ENCODE measurements around the gene GP2.

The GP2 gene

DNA sequence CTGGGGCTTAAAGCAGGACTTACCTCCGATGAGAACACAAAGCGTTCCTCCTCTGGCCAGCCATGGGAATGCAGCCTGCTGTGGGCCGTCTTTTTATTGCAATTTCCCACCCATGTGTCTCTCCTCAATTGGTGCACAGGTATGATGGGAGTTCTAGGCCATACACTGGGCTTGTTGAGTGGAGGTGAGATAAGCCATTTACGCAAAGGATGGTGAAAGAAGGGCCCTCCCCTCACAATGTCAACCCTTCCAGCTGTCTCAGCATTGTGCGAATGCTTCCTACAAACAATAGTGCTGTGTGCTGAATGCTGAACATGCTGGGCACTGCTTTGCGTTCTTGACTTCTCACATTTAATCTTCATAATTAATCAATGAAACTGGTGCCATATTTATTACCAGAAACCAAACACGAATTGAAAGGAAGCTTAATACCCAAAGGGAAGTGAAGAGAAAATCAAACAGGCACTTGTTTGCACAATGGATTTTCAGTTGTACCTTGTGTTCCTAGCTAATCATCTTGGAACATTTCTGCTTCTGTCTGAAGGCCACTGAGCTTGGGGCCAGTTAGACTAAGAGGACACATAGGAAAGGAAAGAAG, at the start of gene GP2:
TSS of gene GP2 (minus strand) at position 70 of the 598 bp plus-strand sequence. CDS start 1,082 bp downstream, outside the sequence.
- no peak for DNase-seq

DNA sequence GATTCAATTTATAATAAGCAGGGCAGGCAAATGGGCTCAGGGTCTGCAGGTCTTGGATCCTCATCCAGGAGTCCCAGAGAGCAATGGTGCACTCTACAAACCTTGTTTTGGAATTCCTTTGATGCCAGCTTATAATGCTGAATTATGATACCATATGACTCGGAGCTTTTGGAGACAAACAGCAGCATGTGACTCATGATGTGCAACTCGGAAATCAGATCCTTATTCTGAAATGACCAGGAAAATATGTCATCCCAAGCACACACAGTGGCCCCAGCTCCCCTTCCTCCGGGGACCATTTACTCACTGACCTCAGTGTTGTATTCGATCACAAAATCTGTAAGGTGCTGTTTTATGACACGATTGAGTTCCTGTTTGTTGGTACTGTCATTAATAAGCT, 45.4 kb upstream of the GP2 start:
- no peak for DNase-seq

- DNase-seq, result no peak
Measured at GRCh38 chr16:20369452-20370054, 42.2 kb upstream of the GP2 start.

- no peak for DNase-seq
Measured at GRCh38 chr16:20364051-20364450, 36.7 kb upstream of the GP2 start.

DNA sequence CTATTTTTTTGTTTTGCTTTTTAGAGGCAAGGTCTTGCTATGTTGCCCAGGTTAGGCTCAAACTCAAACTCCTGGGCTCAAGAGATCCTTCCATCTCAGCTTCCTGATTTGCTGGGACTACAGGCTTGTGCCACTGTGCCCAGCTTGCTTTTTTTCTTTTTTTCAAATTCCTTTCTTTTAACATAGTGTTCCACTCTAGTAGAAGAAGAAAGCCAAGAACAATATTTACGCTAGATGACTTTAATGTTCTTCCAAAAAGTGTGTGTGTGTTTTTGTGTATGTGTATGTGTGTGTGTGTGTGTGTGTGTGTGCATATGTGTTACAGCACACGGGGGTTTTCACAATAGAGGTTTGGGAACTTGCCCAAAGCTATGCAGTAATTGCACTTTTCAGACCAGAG, 35.9 kb upstream of the GP2 start:
- DNase-seq, result no peak

GRCh38 chr16:20359997-20360396, 32.7 kb upstream of the GP2 start:
- DNase-seq, result peak; percentile 25

DNA sequence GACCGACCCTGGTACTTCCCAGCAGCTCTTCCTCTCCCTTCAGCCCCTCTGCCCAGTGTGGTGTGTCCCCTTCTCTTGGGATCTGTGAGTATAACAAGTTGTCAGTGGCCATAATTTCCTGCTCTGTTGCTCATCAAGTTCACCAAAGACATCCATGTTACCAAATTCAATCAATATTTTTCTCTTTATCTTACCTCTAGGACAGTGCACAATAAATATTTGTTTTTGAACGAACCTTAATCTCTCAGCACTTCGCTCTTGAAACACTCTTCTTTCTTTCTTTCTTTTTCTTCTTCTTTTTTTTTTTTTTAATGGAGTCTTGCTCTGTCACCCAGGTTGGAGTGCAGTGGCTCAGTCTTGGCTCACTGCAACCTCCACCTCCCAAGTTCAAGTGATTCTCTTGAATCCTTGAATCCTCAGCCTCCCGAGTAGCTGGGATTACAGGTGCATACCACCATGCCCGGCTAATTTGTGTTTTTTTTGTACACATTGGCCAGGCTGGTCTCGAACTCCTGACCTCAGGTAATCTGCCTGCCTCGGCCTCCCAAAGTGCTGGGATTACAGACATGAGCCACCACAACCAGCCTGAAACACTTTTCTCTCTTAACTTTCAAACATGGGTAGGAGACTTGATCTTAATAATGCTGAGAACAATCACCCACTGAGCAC, 27.9 kb upstream of the GP2 start:
- no peak for DNase-seq

DNA sequence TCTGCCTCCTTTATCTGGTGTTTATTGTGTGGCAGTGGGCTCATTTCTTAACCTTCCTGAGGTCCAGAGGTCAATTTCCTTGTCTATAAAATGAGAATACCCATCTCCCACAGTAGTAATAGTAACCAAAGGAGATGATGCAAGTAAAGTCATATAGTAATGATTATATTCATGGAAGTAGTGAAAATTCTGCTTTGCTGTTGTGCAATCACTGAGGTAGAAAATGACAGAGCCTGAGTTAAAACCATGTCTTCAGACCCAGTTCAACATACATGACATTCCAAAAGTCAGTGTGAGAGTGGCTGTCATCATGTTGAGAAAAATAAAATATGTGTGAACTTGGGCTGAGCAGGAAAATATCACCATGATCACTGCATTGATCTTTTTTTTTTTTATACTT, 26.1 kb upstream of the GP2 start:
- DNase-seq, result no peak

DNA sequence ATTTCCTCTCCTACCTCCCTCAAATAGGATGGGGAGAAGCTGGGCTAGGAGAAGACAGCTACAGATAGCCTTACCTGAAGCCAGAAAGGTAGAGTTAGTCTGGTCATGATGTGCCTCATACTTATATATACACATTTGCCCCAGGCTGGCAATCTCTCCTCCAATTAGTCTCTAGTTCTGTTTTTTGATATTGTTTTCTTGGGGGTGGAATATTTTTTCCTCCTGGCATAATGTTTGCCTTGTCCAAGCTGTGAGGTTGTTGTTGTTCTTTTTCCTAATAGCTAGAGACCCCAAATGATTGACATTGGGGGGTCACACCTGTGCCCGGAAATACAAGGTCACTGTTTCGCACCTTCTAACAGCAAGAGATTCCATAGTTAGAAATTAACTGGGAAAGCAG, 25.3 kb upstream of the GP2 start, which contains the start of gene UMOD:
TSS of gene UMOD (minus strand) at position 101 of the 400 bp plus-strand sequence. CDS start 1,978 bp downstream, outside the sequence.
- DNase-seq, result no peak

DNA sequence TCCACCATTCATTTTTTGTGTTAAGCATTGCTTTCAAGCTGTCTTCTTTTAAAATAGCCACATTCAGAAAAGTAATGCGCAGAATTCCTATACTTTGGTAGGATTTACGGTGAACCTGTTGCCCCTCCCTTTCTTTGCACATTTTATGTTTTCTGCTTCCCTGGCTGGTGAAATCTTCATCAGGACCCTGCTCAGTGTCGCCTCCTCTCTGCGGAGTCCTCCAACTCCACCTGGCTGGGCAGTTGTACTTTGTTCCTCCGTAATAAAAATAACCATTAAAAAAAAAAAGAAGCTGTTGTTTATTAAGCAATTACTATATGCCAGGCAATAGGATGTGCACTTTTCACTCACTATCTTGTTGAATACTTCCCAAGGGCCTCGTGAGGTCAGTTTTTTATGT, 22.3 kb upstream of the GP2 start:
- no peak for DNase-seq

- DNase-seq, result no peak
Measured at GRCh38 chr16:20348365-20349185, 21.3 kb upstream of the GP2 start.

DNA sequence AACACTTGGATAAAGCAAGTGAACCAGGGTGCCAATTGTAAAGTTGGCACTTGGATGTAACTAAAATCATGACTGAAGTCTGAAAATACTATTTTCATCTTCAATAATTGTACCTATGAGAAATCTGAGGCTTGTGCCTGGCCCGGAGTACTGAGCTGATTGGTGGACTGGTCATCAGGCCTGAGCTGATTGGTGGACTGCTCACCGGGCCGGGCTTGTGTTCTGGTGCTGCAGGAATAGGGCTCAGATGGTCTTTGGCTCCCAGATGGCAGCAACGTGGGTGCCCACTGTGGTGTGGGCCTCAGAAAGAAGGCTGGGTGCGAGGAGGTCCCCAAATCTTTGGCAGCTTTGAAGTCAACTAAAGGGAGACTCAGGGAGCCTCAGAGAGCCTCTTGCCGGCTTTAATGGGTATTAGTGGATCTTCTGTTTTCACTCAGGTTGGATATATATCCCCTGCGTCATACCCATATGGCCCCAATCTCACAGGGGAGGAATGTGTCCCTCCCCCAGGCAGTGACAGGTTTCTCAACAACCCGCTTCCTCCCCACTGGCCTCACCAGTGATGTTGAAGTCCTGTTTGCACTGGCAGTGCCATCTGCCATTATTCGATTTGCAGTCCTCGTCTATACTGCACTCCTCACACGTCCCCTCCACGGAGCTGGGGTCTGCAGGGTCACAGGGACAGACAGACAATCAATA, 20.5 kb upstream of the GP2 start:
- no peak for DNase-seq

- no peak for DNase-seq
Measured at GRCh38 chr16:20344611-20345010, 17.3 kb upstream of the GP2 start.

GRCh38 chr16:20339744-20340143, 12.4 kb upstream of the GP2 start:
- no peak for DNase-seq

- DNase-seq, result no peak
Measured at GRCh38 chr16:20336955-20337354, 9.6 kb upstream of the GP2 start.

DNA sequence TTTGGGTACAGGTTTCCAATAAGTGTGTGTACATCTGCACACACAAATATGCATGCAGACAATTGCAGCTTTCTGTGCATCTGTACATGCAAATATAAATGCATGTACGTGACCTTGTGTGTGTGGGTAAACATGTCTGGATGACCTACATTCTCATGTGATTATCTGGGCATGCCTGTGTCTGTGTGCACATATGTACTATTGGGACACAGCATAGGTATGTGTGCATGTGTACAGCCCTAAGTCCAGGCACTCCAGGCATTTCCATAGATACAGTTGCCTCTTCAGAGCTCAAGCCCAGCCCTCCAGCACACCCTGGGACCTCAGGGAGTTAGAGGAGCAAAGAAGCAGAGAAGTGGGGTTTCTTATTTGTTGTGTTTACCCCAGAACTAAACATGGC, 7.1 kb upstream of the GP2 start:
- no peak for DNase-seq

DNA sequence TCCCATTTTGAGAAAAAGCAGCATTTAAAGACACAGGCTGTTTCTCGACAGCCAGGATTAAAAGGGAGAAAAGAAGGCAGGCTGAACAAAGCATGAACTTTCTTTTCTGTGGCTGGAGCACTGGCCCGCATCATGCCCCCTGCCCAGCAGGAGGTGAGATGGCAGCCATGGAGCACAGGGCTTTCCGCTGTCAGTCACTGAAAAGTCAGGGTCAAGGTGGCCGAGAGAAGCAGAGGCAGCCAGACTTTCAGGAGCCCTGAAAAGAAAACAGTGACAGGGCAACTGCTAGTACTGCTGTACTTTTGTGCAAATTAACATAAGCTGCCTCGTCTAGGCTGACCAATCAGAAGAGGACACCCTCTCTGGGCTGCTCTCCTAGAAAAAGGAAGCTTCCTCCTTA, 5.8 kb upstream of the GP2 start:
- DNase-seq, result no peak

DNA sequence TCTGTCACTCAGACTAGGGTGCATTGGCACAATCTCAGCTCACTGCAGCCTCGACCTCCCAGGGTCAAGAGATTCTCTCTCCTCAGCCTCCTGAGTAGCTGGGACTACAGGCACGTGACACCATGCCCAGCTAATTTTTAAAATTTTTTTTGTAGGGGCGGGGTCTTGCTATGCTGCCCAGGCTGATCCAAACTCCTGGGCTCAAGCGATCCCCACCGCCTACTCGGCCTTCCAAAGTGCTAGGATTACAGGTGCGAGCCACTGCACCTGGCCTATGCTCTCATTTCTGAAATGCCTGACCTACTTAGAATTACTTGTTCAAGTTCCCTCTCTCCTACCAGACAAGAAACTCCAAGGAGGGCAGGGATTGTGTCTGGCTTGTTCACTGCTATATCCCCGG, 5.1 kb upstream of the GP2 start:
- DNase-seq, result no peak

GRCh38 chr16:20331635-20332034, 4.3 kb upstream of the GP2 start:
- no peak for DNase-seq

DNA sequence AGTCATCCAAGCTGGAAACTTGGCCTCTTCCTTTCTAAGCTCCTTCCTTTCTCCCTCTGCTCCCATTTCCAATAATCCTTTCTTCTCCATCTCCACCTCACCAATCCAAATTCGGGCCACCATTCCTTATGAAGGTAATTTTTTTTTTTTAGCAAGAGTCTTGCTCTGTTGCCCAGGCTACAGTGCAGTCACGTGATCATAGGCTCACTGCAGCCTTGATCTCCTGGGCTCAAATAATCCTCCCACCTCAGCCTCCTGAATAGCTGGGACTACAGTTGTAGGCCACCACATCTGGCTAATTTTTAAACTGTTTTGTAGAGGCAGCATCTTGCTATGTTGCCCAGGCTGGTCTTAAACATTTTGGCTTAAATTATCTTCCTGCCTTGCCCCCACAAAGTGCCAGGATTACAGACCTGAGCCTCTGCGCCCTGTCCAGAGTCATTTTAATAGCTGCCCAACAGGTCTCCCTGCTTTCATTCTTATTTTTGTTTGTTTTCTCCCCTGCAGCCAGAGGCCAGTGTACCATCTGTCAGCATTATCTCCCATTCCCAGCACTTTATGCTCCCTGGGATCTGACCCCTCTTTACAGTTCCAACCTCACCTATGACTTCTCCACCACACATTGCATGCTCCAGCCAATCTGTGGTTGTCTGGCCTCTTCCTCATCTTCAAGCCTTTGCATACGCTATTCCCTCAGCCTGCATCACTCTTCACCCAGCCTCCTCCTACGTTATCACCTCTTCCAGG, 2.3 kb upstream of the GP2 start:
- no peak for DNase-seq

- DNase-seq, result no peak
Measured at GRCh38 chr16:20326321-20326720, 992 bp downstream of the GP2 start.

DNA sequence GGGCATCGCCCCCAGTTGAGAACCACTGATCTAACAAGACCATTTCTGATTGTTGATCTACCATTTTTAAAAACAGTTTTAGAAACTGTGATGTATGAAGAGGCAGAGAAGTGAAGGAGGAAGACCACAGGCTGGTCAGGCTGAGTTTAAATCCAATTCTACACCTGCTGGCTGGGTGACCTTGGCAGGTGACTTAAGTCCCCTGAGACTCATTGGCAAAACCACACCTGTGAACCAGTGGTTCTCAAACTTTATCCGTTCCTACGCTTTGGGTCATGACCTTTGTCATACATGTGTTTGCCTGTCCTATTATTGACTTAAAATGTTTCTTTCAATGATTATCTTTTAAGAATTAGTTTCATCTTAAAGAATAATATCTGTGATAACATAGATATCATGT, 2.3 kb downstream of the GP2 start:
- DNase-seq, result no peak
